ENCODE measurements around the gene FRYL. TPM values are rescaled to one million over a fixed set of nuclear protein-coding genes. Genes with fewer than 3 reads are reported as not detected.

Gene FRYL
- total RNA-seq, 1 donor from 2014 or later, result 65.5 TPM

GRCh38 chr4:48665555-48666186 is 114.4 kb downstream of the FRYL start:
- Mint-ChIP-seq H3K4me3 (ENCODE audit: low read depth) (no peak overlapping the region), H3K27ac (no peak overlapping the region), H3K27me3 (no peaks in the 10 kb centered on the region), H3K36me3 (ENCODE audit: insufficient read depth) (peaks cover 7% of the 10 kb centered on the region), H3K4me1 (ENCODE audit: low read depth) (no peaks in the 10 kb centered on the region), H3K9me3 (ENCODE audit: low read depth) (peaks cover 2% of the 10 kb centered on the region)
- DNase-seq (ENCODE audit: low spot score, unreplicated experiment), result no peak
- TF ChIP-seq CTCF (IDR thresholded peaks at IDR 0.05; ENCODE audit: unreplicated experiment), result no peak

DNA sequence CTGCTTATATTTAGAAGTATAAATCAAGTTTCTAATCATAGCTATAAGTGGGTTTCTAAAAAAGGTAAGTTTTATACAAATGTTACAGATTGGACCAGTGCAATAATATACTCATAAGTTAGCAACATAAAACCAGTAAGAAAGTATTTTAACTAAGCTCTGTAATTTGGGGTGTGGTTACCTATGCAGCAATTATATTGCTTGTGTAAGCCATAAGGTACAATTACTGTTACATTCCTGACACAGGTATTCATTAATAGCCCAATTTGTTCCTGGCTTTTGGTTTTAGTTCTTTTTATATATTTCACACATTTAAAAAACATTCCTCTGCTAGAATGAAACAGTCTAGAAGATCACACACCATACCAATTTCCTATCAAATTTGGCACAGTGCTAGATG is 115.1 kb downstream of the FRYL start:
- Mint-ChIP-seq H3K36me3 (ENCODE audit: insufficient read depth) (peaks cover 6% of the 10 kb centered on the region), H3K27ac (no peak overlapping the region), H3K27me3 (no peaks in the 10 kb centered on the region), H3K4me3 (ENCODE audit: low read depth) (no peak overlapping the region), H3K4me1 (ENCODE audit: low read depth) (no peaks in the 10 kb centered on the region), H3K9me3 (ENCODE audit: low read depth) (no peaks in the 10 kb centered on the region)
- DNase-seq (ENCODE audit: low spot score, unreplicated experiment), result no peak
- no peak for TF ChIP-seq CTCF (IDR thresholded peaks at IDR 0.05; ENCODE audit: unreplicated experiment)

GRCh38 chr4:48661391-48661790 is 118.7 kb downstream of the FRYL start:
- no peak for TF ChIP-seq CTCF (IDR thresholded peaks at IDR 0.05; ENCODE audit: unreplicated experiment)
- Mint-ChIP-seq H3K9me3 (ENCODE audit: low read depth) (no peaks in the 10 kb centered on the region), H3K27me3 (no peaks in the 10 kb centered on the region), H3K36me3 (ENCODE audit: insufficient read depth) (peaks cover 6% of the 10 kb centered on the region), H3K27ac (peak overlapping the region; percentile 49), H3K4me3 (ENCODE audit: low read depth) (no peak overlapping the region), H3K4me1 (ENCODE audit: low read depth) (no peaks in the 10 kb centered on the region)
- DNase-seq (ENCODE audit: low spot score, unreplicated experiment), result no peak

DNA sequence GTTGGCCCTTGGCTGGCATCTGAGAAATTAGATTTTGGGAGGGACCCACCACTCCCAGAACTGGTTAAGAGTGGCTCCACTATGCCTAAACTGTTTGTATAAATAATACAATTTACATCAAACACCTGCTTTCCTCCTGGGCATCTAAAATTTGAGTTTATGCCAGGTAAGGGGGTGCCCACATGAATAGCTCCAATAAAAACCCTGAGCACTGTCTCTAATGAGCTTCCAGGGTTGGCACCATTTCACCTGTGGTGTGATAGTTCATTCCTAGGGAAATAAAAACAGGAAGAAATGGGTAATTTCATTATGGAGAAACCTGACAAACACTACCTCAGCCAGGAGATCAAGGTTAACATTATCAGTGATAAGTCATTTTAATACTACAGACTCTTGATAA is 119.7 kb downstream of the FRYL start:
- no peak for DNase-seq (ENCODE audit: low spot score, unreplicated experiment)
- Mint-ChIP-seq H3K36me3 (ENCODE audit: insufficient read depth) (peaks cover 6% of the 10 kb centered on the region), H3K27me3 (no peaks in the 10 kb centered on the region), H3K27ac (no peak overlapping the region), H3K9me3 (ENCODE audit: low read depth) (no peaks in the 10 kb centered on the region), H3K4me3 (ENCODE audit: low read depth) (no peak overlapping the region), H3K4me1 (ENCODE audit: low read depth) (no peaks in the 10 kb centered on the region)
- no peak for TF ChIP-seq CTCF (IDR thresholded peaks at IDR 0.05; ENCODE audit: unreplicated experiment)

DNA sequence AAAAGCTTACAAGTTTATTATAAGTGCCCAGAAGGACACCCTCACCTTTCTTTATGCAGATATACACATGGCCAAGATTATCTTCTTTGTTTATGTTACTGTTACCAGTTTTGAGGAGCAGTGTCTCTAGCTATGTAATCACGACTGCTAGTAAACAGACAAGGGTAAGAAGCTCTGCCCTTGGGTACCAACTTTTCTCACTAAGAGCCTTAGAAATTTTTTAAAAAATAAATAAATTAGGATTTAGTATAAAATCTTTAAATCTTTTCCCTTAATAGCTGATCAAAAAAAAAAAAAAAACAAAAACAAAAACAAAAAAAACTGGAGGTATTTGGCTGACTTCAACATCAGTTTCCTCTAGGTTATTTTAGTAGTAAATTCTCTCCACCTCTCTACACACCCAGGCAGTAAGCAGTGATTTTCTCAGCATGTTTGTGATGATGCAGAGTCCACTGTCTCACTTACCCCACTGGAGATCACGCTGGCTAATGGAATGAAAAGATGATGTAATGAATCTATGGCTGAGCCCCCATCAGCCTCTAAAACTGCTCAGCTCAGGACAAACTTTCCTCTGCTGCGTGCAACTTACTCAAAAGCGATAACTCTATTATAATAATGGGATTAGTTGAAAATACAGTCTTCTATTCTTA is 125.9 kb downstream of the FRYL start:
- no peak for DNase-seq (ENCODE audit: low spot score, unreplicated experiment)
- Mint-ChIP-seq H3K9me3 (ENCODE audit: low read depth) (no peaks in the 10 kb centered on the region), H3K36me3 (ENCODE audit: insufficient read depth) (no peaks in the 10 kb centered on the region), H3K27ac (no peak overlapping the region), H3K27me3 (no peaks in the 10 kb centered on the region), H3K4me1 (ENCODE audit: low read depth) (no peaks in the 10 kb centered on the region), H3K4me3 (ENCODE audit: low read depth) (no peak overlapping the region)
- no peak for TF ChIP-seq CTCF (IDR thresholded peaks at IDR 0.05; ENCODE audit: unreplicated experiment)
